Measurements from ENCODE around the gene SP2. TPM values are rescaled to one million over a fixed set of nuclear protein-coding genes. Genes with fewer than 3 reads are reported as not detected.

SP2 gene
- total RNA-seq, 2 experiments from 2014 or later, result 17.4 to 19.5 TPM

GRCh38 chr17:47961406-47961805 is 65.4 kb downstream of the SP2 start:
- Mint-ChIP-seq H3K4me3 (no peak overlapping the region), H3K36me3 (ENCODE audit: low read depth) (no peaks in the 10 kb centered on the region), H3K4me1 (ENCODE audit: low read depth) (no peaks in the 10 kb centered on the region), H3K9me3 (no peaks in the 10 kb centered on the region), H3K27ac (no peak overlapping the region), H3K27me3 (ENCODE audit: low read depth) (no peaks in the 10 kb centered on the region)
- intact Hi-C loops (cut with micrococcal nuclease), result no loop called here
- CTCF ChIA-PET, result interaction anchor here (1.0 to 4.2 kb wide), 2 partner anchors 9 to 12 kb away, joined by 3 to 27 read pairs; partner anchors contain the start of gene CDK5RAP3
- no peak for DNase-seq

GRCh38 chr17:47962901-47963300 is 66.9 kb downstream of the SP2 start:
- DNase-seq, result no peak
- H3K27me3 Mint-ChIP-seq (ENCODE audit: low read depth), result no peaks in the 10 kb centered on the region
- H3K4me3 Mint-ChIP-seq, result no peak overlapping the region
- CTCF ChIA-PET, result interaction anchor here (0.6 kb wide), 1 partner anchor 346 kb away, joined by 3 read pairs; no protein-coding TSS in a partner anchor
- no peaks in the 10 kb centered on the region for H3K4me1 Mint-ChIP-seq (ENCODE audit: low read depth)
- intact Hi-C loops (cut with micrococcal nuclease), result no loop called here
- no peaks in the 10 kb centered on the region for H3K36me3 Mint-ChIP-seq (ENCODE audit: low read depth)
- no peak overlapping the region for H3K27ac Mint-ChIP-seq
- H3K9me3 Mint-ChIP-seq, result no peaks in the 10 kb centered on the region

- CTCF ChIA-PET, result interaction anchor here (0.9 to 1.2 kb wide), 3 partner anchors 8 to 15 kb away, joined by 3 to 4 read pairs (median 3); no protein-coding TSS in a partner anchor
- Mint-ChIP-seq H3K4me1 (ENCODE audit: low read depth) (peaks cover 2% of the 10 kb centered on the region), H3K9me3 (no peaks in the 10 kb centered on the region), H3K4me3 (no peak overlapping the region), H3K27me3 (ENCODE audit: low read depth) (no peaks in the 10 kb centered on the region), H3K27ac (no peak overlapping the region), H3K36me3 (ENCODE audit: low read depth) (no peaks in the 10 kb centered on the region)
- DNase-seq, result no peak
- intact Hi-C loops (cut with micrococcal nuclease), result no loop called here
Observed at GRCh38 chr17:47964856-47965255, 68.8 kb downstream of the SP2 start.

GRCh38 chr17:47966079-47966519 is 70.1 kb downstream of the SP2 start:
- Mint-ChIP-seq H3K27ac (no peak overlapping the region), H3K9me3 (no peaks in the 10 kb centered on the region), H3K4me1 (ENCODE audit: low read depth) (peaks cover 9% of the 10 kb centered on the region), H3K27me3 (ENCODE audit: low read depth) (no peaks in the 10 kb centered on the region), H3K36me3 (ENCODE audit: low read depth) (peaks cover 1% of the 10 kb centered on the region), H3K4me3 (no peak overlapping the region)
- intact Hi-C loops (cut with micrococcal nuclease), result no loop called here
- DNase-seq, result no peak
- CTCF ChIA-PET, result interaction anchor here (1.0 to 1.6 kb wide), 3 partner anchors 10 to 13 kb away, joined by 3 read pairs; no protein-coding TSS in a partner anchor

GRCh38 chr17:47967607-47968252 is 71.7 kb downstream of the SP2 start:
- DNase-seq, result no peak
- intact Hi-C loops (cut with micrococcal nuclease), result no loop called here
- H3K36me3 Mint-ChIP-seq (ENCODE audit: low read depth), result peaks cover 5% of the 10 kb centered on the region
- no peak overlapping the region for H3K27ac Mint-ChIP-seq
- H3K9me3 Mint-ChIP-seq, result no peaks in the 10 kb centered on the region
- H3K4me3 Mint-ChIP-seq, result no peak overlapping the region
- peaks cover 19% of the 10 kb centered on the region for H3K4me1 Mint-ChIP-seq (ENCODE audit: low read depth)
- CTCF ChIA-PET, result interaction anchor here (1.3 to 1.6 kb wide), 2 partner anchors 12 to 17 kb away, joined by 3 to 4 read pairs; no protein-coding TSS in a partner anchor
- H3K27me3 Mint-ChIP-seq (ENCODE audit: low read depth), result no peaks in the 10 kb centered on the region

- Mint-ChIP-seq H3K4me3 (no peak overlapping the region), H3K4me1 (ENCODE audit: low read depth) (peaks cover 24% of the 10 kb centered on the region), H3K27ac (no peak overlapping the region), H3K9me3 (no peaks in the 10 kb centered on the region), H3K36me3 (ENCODE audit: low read depth) (peaks cover 7% of the 10 kb centered on the region), H3K27me3 (ENCODE audit: low read depth) (no peaks in the 10 kb centered on the region)
- DNase-seq, result no peak
- intact Hi-C loops (cut with micrococcal nuclease), result no loop called here
- CTCF ChIA-PET, result interaction anchor here (3.0 to 4.4 kb wide), 3 partner anchors 11 to 25 kb away, joined by 17 to 69 read pairs (median 57); partner anchors contain the start of gene PNPO
Observed at GRCh38 chr17:47968836-47969235, 72.8 kb downstream of the SP2 start.

- Mint-ChIP-seq H3K9me3 (no peaks in the 10 kb centered on the region), H3K27ac (peak overlapping the region; percentile 13), H3K36me3 (ENCODE audit: low read depth) (peaks cover 14% of the 10 kb centered on the region), H3K4me1 (ENCODE audit: low read depth) (peaks cover 24% of the 10 kb centered on the region), H3K27me3 (ENCODE audit: low read depth) (no peaks in the 10 kb centered on the region), H3K4me3 (peak overlapping the region; percentile 95)
- intact Hi-C loops (cut with micrococcal nuclease), result loop anchor here (1.0 to 2.0 kb wide), 7 partner anchors 21 to 321 kb away; partner anchors contain the start of genes KPNB1, LRRC46, MRPL10 and NFE2L1
- DNase-seq, result no peak
- CTCF ChIA-PET, result interaction anchor here (0.6 to 4.4 kb wide), 28 partner anchors 8 to 489 kb away, joined by 3 to 69 read pairs (median 4); partner anchors contain the start of genes NFE2L1, PNPO, PRR15L and SCRN2
Observed at GRCh38 chr17:47969930-47970724, 74.1 kb downstream of the SP2 start.

- no peaks in the 10 kb centered on the region for H3K27me3 Mint-ChIP-seq (ENCODE audit: low read depth)
- CTCF ChIA-PET, result interaction anchor here (0.8 to 4.4 kb wide), 26 partner anchors 9 to 142 kb away, joined by 3 to 69 read pairs (median 4); partner anchors contain the start of genes NFE2L1, PNPO, SCRN2 and SP2
- peak within 1 kb of the TSS; percentile 95 for H3K4me3 Mint-ChIP-seq
- no peaks in the 10 kb centered on the region for H3K9me3 Mint-ChIP-seq
- intact Hi-C loops (cut with micrococcal nuclease), result loop anchor here (1.0 to 2.0 kb wide), 8 partner anchors 22 to 322 kb away; partner anchors contain the start of genes KPNB1, LRRC46, MRPL10 and NFE2L1
- H3K36me3 Mint-ChIP-seq (ENCODE audit: low read depth), result peaks cover 17% of the 10 kb centered on the region
- peak within 1 kb of the TSS; percentile 80 for H3K27ac Mint-ChIP-seq
- DNase-seq, result peak; percentile 100
- peaks cover 24% of the 10 kb centered on the region for H3K4me1 Mint-ChIP-seq (ENCODE audit: low read depth)
Observed at GRCh38 chr17:47970725-47971499, 74.9 kb downstream of the SP2 start, which contains the start of gene CDK5RAP3. Gene CDK5RAP3, plus strand, starts transcription at chr17:47971113. Its CDS starts 34 bp downstream, at chr17:47971147.

- no peak for DNase-seq
- Mint-ChIP-seq H3K27ac (no peak overlapping the region), H3K4me3 (no peak overlapping the region), H3K9me3 (no peaks in the 10 kb centered on the region), H3K27me3 (ENCODE audit: low read depth) (no peaks in the 10 kb centered on the region), H3K4me1 (ENCODE audit: low read depth) (peaks cover 24% of the 10 kb centered on the region), H3K36me3 (ENCODE audit: low read depth) (peaks cover 24% of the 10 kb centered on the region)
- CTCF ChIA-PET, result interaction anchor here (0.6 to 1.1 kb wide), 2 partner anchors 24 to 164 kb away, joined by 3 read pairs; no protein-coding TSS in a partner anchor
- intact Hi-C loops (cut with micrococcal nuclease), result no loop called here
Observed at GRCh38 chr17:47973541-47973940, 77.5 kb downstream of the SP2 start.

GRCh38 chr17:47975189-47975822 is 79.3 kb downstream of the SP2 start:
- Mint-ChIP-seq H3K27me3 (ENCODE audit: low read depth) (no peaks in the 10 kb centered on the region), H3K27ac (no peak overlapping the region), H3K36me3 (ENCODE audit: low read depth) (peaks cover 32% of the 10 kb centered on the region), H3K4me1 (ENCODE audit: low read depth) (peaks cover 17% of the 10 kb centered on the region), H3K9me3 (no peaks in the 10 kb centered on the region), H3K4me3 (no peak overlapping the region)
- CTCF ChIA-PET, result interaction anchor here (1.0 kb wide), 1 partner anchor 25 kb away, joined by 3 read pairs; no protein-coding TSS in a partner anchor
- DNase-seq, result no peak
- intact Hi-C loops (cut with micrococcal nuclease), result no loop called here

GRCh38 chr17:47975823-47976205 is 79.8 kb downstream of the SP2 start:
- Mint-ChIP-seq H3K27ac (no peak overlapping the region), H3K4me1 (ENCODE audit: low read depth) (peaks cover 15% of the 10 kb centered on the region), H3K9me3 (no peaks in the 10 kb centered on the region), H3K27me3 (ENCODE audit: low read depth) (no peaks in the 10 kb centered on the region), H3K36me3 (ENCODE audit: low read depth) (peaks cover 36% of the 10 kb centered on the region), H3K4me3 (no peak overlapping the region)
- CTCF ChIA-PET, result interaction anchor here (0.9 to 1.4 kb wide), 3 partner anchors 25 to 43 kb away, joined by 3 to 5 read pairs (median 3); no protein-coding TSS in a partner anchor
- no peak for DNase-seq
- intact Hi-C loops (cut with micrococcal nuclease), result no loop called here

Measured in activated naive CD4-positive, alpha-beta T cell treated with anti-CD3 and anti-CD28 coated beads for 36 hours (primary cell).